Glomerular visceral epithelial cell (primary cell): ENCODE results near the gene IDI2.
A peak's percentile ranks its signal among the peaks of the same experiment; 100 is the strongest.
"Not testable (repeated sequence)": the region's sequence is repeated elsewhere in the genome, so short reads cannot be mapped to it uniquely, and the experiment has no call there.

Source experiments
- DNase-seq: peaks from one replicate; pipeline ENCODE4 v3.0.0-alpha.2; 2016; ENCODE audit errors: extremely low spot score

The IDI2 gene

GRCh38 chr10:1025683-1026082, at the start of gene IDI2:
IDI2 (minus strand) TSS chr10:1025859; CDS start chr10:1024723, 1,136 bp downstream.
- no peak for DNase-seq

- DNase-seq = no peak
Measured at GRCh38 chr10:1074748-1075308, 49.2 kb upstream of the IDI2 start.

GRCh38 chr10:1074052-1074747, 48.5 kb upstream of the IDI2 start:
- no peak for DNase-seq

- no peak for DNase-seq
Measured at GRCh38 chr10:1070919-1071318, 45.3 kb upstream of the IDI2 start.

GRCh38 chr10:1068380-1069361, 43.0 kb upstream of the IDI2 start:
- DNase-seq = no peak

- not testable (repeated sequence) for DNase-seq
Measured at GRCh38 chr10:1066734-1067133, 41.1 kb upstream of the IDI2 start.

GRCh38 chr10:1064964-1065247, 39.2 kb upstream of the IDI2 start:
- no peak for DNase-seq

- DNase-seq = no peak
Measured at GRCh38 chr10:1063232-1063865, 37.7 kb upstream of the IDI2 start.

GRCh38 chr10:1061930-1062774, 36.5 kb upstream of the IDI2 start:
- DNase-seq = no peak

GRCh38 chr10:1059902-1060301, 34.2 kb upstream of the IDI2 start:
- no peak for DNase-seq

GRCh38 chr10:1058017-1058416, 32.4 kb upstream of the IDI2 start:
- DNase-seq = no peak

GRCh38 chr10:1057106-1057657, 31.5 kb upstream of the IDI2 start:
- no peak for DNase-seq

- peak; percentile 80 for DNase-seq
Measured at GRCh38 chr10:1056326-1057105, 30.9 kb upstream of the IDI2 start, which contains the start of gene WDR37. WDR37 (plus strand) TSS chr10:1056385; CDS start chr10:1072156, 15,771 bp downstream.

- no peak for DNase-seq
Measured at GRCh38 chr10:1054684-1055083, 29.0 kb upstream of the IDI2 start.

GRCh38 chr10:1050554-1050953, 24.9 kb upstream of the IDI2 start:
- DNase-seq = no peak

GRCh38 chr10:1050145-1050544, 24.5 kb upstream of the IDI2 start:
- no peak for DNase-seq

GRCh38 chr10:1049425-1049958, 23.8 kb upstream of the IDI2 start:
- no peak for DNase-seq

- DNase-seq = peak; percentile 99
Measured at GRCh38 chr10:1048732-1049424, 23.2 kb upstream of the IDI2 start, which contains the start of gene IDI1. IDI1 (minus strand) TSS chr10:1049119; CDS start chr10:1049003, 116 bp downstream.

GRCh38 chr10:1048349-1048731, 22.7 kb upstream of the IDI2 start:
- no peak for DNase-seq
